Peyer's patch (tissue), 4 donors: Measurements from ENCODE around the gene LRCH4.

Experiments
- CTCF ChIP-seq, 6 experiments: fragments of 450-650 bp in 4 of 6; fragments of 200-600 bp in 2 of 6; sonication (generic) in 1 of 6; IDR thresholded peaks; one replicate each; pipeline ENCODE4 v1.5.1; 2017 to 2019; ENCODE audit warnings: antibody characterized with exemption in 6 of 6, mild to moderate bottlenecking in 3 of 6, moderate library complexity in 1 of 6
- POLR2A ChIP-seq, 2 donors: fragments of 450-650 bp; IDR thresholded peaks; one replicate each; pipeline ENCODE4 v1.5.1; 2017; ENCODE audit warnings: antibody characterized with exemption in 2 of 2, mild to moderate bottlenecking in 2 of 2, moderate library complexity in 2 of 2

DNA sequence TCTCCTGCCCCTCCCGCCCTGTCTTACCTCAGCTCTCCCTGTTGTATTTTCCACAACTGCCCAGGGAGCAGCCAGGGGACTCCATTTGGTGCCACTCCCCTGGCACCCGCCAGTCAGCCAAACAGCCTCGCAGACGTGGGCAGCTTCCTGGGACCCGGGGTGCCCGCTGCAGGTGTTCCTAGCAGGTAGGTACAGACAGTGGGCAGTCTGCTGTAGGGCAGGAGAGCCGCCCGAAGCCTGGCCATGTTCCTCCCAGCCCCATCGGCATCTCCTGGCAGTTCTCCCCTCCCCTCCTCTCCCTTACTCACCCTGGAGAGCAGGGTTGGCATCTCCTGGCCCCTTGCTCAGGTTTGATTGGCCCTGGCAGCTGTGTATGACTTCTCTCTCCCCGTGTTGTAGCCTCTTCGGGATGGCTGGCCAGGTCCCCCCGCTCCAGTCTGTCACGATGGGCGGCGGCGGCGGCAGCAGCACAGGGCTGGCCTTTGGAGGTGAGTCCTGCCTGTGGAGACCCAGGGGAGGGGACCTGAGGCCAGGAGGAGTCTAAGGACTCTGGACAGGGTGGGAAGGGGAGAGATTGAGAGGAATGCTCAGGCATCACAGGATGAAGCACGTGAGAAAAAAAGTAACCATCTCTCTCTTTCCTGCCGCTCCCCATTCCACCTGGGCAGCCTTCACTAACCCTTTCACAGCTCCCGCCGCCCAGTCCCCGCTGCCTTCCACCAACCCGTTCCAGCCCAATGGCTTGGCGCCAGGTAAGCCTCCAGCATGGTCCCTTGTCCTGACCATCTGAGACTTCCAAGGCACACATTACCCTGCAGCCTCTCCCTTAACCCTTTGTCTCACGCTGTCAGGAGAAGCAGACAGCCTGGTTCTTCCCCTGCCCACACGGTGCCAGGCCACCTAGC, 23.5 kb downstream of the LRCH4 start:
- no peak for TF ChIP-seq CTCF (IDR thresholded peaks at IDR 0.05)
- TF ChIP-seq POLR2A (IDR thresholded peaks at IDR 0.05), result no peak
